ENCODE results near the gene PRDM15.

PRDM15 gene

GRCh38 chr21:41836166-41837015 is 42.8 kb downstream of the PRDM15 start:
- DNase-seq: no peak

- no peak for DNase-seq
These were observed 43.4 kb downstream of the PRDM15 start for GRCh38 chr21:41835711-41836154.

GRCh38 chr21:41834926-41835663 is 44.0 kb downstream of the PRDM15 start:
- DNase-seq: no peak

- DNase-seq: no peak
These were observed 44.8 kb downstream of the PRDM15 start for GRCh38 chr21:41834252-41834925.

- no peak for DNase-seq
These were observed 45.5 kb downstream of the PRDM15 start for GRCh38 chr21:41833497-41834115.

GRCh38 chr21:41832596-41833496 is 46.3 kb downstream of the PRDM15 start:
- no peak for DNase-seq

- DNase-seq: no peak
These were observed 47.1 kb downstream of the PRDM15 start for GRCh38 chr21:41831866-41832595.

- no peak for DNase-seq
These were observed 47.7 kb downstream of the PRDM15 start for GRCh38 chr21:41831453-41831831.

GRCh38 chr21:41830764-41831452 is 48.2 kb downstream of the PRDM15 start:
- DNase-seq: no peak

- no peak for DNase-seq
These were observed 48.9 kb downstream of the PRDM15 start for GRCh38 chr21:41830145-41830707.

- DNase-seq: no peak
These were observed 50.2 kb downstream of the PRDM15 start for GRCh38 chr21:41828884-41829360.

GRCh38 chr21:41827951-41828883 is 50.9 kb downstream of the PRDM15 start:
- no peak for DNase-seq

GRCh38 chr21:41825881-41826280 is 53.3 kb downstream of the PRDM15 start:
- DNase-seq: no peak

- no peak for DNase-seq
These were observed 53.9 kb downstream of the PRDM15 start for GRCh38 chr21:41825216-41825615.

- no peak for DNase-seq
These were observed 54.5 kb downstream of the PRDM15 start for GRCh38 chr21:41824466-41825207.

- DNase-seq: no peak
These were observed 55.2 kb downstream of the PRDM15 start for GRCh38 chr21:41823906-41824305.

- DNase-seq: no peak
These were observed 56.0 kb downstream of the PRDM15 start for GRCh38 chr21:41823166-41823565.

Data from fibroblast of skin of scalp (primary cell).